ENCODE results near the gene SDK1.

Gene SDK1

GRCh38 chr7:4113271-4113670 is 812.2 kb downstream of the SDK1 start:
- no peak for TF ChIP-seq CTCF (conservative IDR thresholded peaks at IDR 0.05)
- no peak for TF ChIP-seq ZFX (IDR thresholded peaks at IDR 0.05)
- no peak overlapping the region for H3K27ac ChIP-seq

DNA sequence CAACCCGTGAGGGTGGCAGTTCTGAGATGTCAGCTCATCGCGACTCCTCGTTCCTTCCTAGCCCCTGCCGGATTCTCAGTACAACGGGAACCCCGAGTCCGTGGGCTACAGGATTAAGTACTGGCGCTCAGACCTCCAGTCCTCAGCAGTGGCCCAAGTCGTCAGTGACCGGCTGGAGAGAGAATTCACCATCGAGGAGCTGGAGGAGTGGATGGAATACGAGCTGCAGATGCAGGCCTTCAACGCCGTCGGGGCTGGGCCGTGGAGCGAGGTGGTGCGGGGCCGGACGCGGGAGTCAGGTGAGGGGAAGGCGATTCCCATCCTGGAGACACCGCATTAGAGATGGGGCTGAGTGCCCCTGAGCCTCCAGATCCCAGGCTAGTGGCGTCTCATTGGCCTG is 812.9 kb downstream of the SDK1 start:
- TF ChIP-seq ZFX (IDR thresholded peaks at IDR 0.05) (no peak), CTCF (conservative IDR thresholded peaks at IDR 0.05) (no peak)

GRCh38 chr7:4115442-4115841 is 814.4 kb downstream of the SDK1 start:
- TF ChIP-seq CTCF (conservative IDR thresholded peaks at IDR 0.05) (no peak), ZFX (IDR thresholded peaks at IDR 0.05) (no peak)
- H3K27ac ChIP-seq, result no peak overlapping the region

More for the DNA sequence above, 812.9 kb downstream of the SDK1 start:
- no peak overlapping the region for H3K27ac ChIP-seq

DNA sequence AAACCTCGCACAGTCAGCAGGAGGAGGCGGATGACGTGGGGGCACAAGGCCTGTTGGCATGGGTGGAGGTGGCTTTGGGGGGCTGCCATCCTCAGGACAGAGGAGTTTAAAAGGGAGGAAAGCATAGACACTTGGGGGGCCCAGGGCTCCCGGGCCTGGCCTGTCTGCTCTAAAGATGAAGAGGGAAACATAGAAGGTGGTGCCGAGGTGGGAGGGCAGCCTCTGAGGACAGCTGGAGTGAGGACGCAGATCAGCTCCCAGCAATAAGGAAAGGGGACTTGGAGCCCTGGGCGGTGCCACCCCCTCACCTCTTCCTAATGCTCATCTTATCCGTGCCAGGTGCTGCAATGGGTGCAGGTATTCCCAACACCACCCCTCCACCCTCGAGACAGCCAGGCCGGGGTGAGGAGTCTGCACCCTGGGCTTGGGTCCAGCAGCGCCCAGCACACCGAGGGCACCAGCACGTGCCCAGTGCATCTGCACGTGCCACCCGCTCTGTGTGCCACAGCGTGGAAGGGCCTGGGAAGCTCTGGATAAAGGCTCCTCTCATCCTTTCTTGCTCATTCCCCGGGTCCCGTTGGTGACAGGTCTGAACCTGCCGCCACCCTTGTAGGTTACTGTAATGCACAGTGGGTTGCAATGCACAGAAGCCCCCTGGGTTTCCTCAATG is 815.0 kb downstream of the SDK1 start:
- H3K27ac ChIP-seq, result no peak overlapping the region
- no peak for TF ChIP-seq CTCF (conservative IDR thresholded peaks at IDR 0.05)
- TF ChIP-seq ZFX (IDR thresholded peaks at IDR 0.05), result no peak

GRCh38 chr7:4119848-4120247 is 818.8 kb downstream of the SDK1 start:
- TF ChIP-seq ZFX (IDR thresholded peaks at IDR 0.05), result no peak
- no peak for TF ChIP-seq CTCF (conservative IDR thresholded peaks at IDR 0.05)
- no peak overlapping the region for H3K27ac ChIP-seq

- no peak overlapping the region for H3K27ac ChIP-seq
- TF ChIP-seq ZFX (IDR thresholded peaks at IDR 0.05), result no peak
- TF ChIP-seq CTCF (conservative IDR thresholded peaks at IDR 0.05), result no peak
These were observed 822.3 kb downstream of the SDK1 start for GRCh38 chr7:4123346-4123745.

DNA sequence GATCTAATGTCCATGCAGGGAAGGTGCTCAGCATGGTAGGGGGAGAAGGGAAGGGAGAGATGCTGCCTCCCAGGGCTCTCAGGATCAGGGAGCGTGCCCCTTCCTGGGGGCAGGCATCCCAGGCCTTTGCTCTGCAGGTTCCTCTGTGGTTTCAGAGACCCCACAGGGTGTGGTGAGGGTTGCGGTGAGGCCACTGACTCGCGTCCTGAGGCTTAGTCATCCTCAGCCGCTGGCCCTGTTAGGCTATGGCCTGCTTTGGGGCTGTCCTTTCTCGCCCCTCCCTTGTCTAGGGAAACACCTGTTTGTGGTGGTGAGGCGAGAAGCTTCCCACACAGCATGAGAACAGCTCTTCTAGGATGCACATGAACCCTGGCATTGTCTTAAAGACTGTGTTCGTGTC is 822.8 kb downstream of the SDK1 start:
- TF ChIP-seq ZFX (IDR thresholded peaks at IDR 0.05) (no peak), CTCF (conservative IDR thresholded peaks at IDR 0.05) (no peak)
- no peak overlapping the region for H3K27ac ChIP-seq
